HL-60 (cell line): ENCODE data around the gene PRR11.
"Not testable (repeated sequence)": the region's sequence is repeated elsewhere in the genome, so short reads cannot be mapped to it uniquely, and the experiment has no call there.

Source experiments
- DNase-seq, 2 experiments: peaks; one replicate each; pipeline ENCODE4 v3.0.0-alpha.2; 2010 to 2020; ENCODE audit warnings: low read depth in 1 of 2, low spot score in 1 of 2
- H3K27ac ChIP-seq: fragments of 250-450 bp; sonication (Bioruptor Pico); replicated peaks from 2 replicates; pipeline ENCODE4 v1.5.1; 2020; ENCODE audit warnings: mild to moderate bottlenecking, moderate library complexity
- H3K27me3 ChIP-seq: fragments of 250-450 bp; sonication (Bioruptor Pico); 2 replicates; pipeline ENCODE4 v1.5.1; 2021; ENCODE audit warnings: mild to moderate bottlenecking, moderate library complexity; ENCODE audit not compliant: insufficient read depth, poor library complexity, severe bottlenecking
- H3K4me3 ChIP-seq: replicated peaks from 2 replicates; pipeline ENCODE4 v1.5.1; 2011; ENCODE audit warnings: mild to moderate bottlenecking, control low read depth, low read length; ENCODE audit not compliant: insufficient read depth
- CTCF ChIP-seq: IDR thresholded peaks from one replicate; pipeline ENCODE4 v1.5.1; 2011; ENCODE audit warnings: low read length, control low read depth, inconsistent platforms; ENCODE audit not compliant: insufficient read depth
- GABPA ChIP-seq: IDR thresholded peaks from 2 replicates; pipeline ENCODE4 v1.6.1; 2012; ENCODE audit warnings: low read depth
- POLR2AphosphoS5 ChIP-seq: IDR thresholded peaks from 2 replicates; pipeline ENCODE4 v1.6.1; 2012; ENCODE audit warnings: low read depth
- REST ChIP-seq: IDR thresholded peaks from 2 replicates; pipeline ENCODE4 v1.6.1; 2012; ENCODE audit warnings: low read depth; ENCODE audit not compliant: insufficient replicate concordance
- SPI1 ChIP-seq: IDR thresholded peaks from 2 replicates; pipeline ENCODE4 v1.6.1; 2012; ENCODE audit warnings: low read depth, mild to moderate bottlenecking, borderline replicate concordance

The PRR11 gene

GRCh38 chr17:59221159-59221847 is 65.8 kb downstream of the PRR11 start:
- peak overlapping the region; percentile 92 for H3K4me3 ChIP-seq
- no peak overlapping the region for H3K27ac ChIP-seq
- DNase-seq, result no peak
- no peak for TF ChIP-seq POLR2AphosphoS5
- no peak for TF ChIP-seq CTCF
- TF ChIP-seq REST, result no peak
- no peak for TF ChIP-seq GABPA
- TF ChIP-seq SPI1, result no peak
- no peaks in the 10 kb centered on the region for H3K27me3 ChIP-seq

DNA sequence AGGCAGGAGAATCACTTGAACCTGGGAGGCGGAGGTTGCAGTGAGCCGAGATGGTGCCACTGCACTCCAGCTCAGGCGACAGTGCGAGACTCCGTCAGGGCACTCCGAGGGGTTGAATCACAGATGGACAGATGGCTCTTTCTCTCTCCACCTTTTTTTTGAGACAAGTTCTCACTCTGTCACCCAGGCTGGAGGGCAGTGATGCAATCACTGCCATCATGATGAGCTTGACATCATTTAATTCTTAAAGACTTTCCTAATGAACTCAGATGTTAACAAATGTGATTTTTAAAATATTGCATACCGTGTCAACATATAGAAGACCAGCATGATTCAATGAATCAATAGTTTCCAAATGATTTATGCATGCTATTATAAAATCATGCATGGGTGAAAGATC is 68.3 kb downstream of the PRR11 start:
- Histone ChIP-seq H3K27ac (no peak overlapping the region), H3K27me3 (no peaks in the 10 kb centered on the region), H3K4me3 (no peak overlapping the region)
- no peak for DNase-seq
- no peak for TF ChIP-seq CTCF

- not testable (repeated sequence) for DNase-seq, H3K4me3 ChIP-seq, H3K27ac ChIP-seq, H3K27me3 ChIP-seq
These were observed 73.0 kb downstream of the PRR11 start for GRCh38 chr17:59228588-59228987.

GRCh38 chr17:59230764-59231163 is 75.2 kb downstream of the PRR11 start:
- H3K27ac ChIP-seq, result no peak overlapping the region
- DNase-seq, result no peak
- no peak overlapping the region for H3K4me3 ChIP-seq
- no peak for TF ChIP-seq SPI1
- no peak for TF ChIP-seq GABPA
- no peak for TF ChIP-seq REST
- TF ChIP-seq CTCF, result no peak
- TF ChIP-seq POLR2AphosphoS5, result no peak
- no peaks in the 10 kb centered on the region for H3K27me3 ChIP-seq
